H9 (cell line): ENCODE data around the gene UBN2. TPM values are rescaled to one million over a fixed set of nuclear protein-coding genes. Genes with fewer than 3 reads are reported as not detected.

Source experiments
- DNase-seq: peaks from one replicate; pipeline ENCODE4 v3.0.0-alpha.2; 2017
- H2AFZ ChIP-seq: one replicate; pipeline ENCODE4 v1.6.1; 2013; ENCODE audit warnings: mild to moderate bottlenecking, low read length, control low read depth, moderate library complexity
- H2AK5ac ChIP-seq: 2 replicates; pipeline ENCODE4 v1.6.1; 2013; ENCODE audit warnings: low read length, control low read depth, mixed read lengths; ENCODE audit not compliant: insufficient read length
- H2BK120ac ChIP-seq: one replicate; pipeline ENCODE4 v1.6.1; 2013; ENCODE audit warnings: low read depth, mild to moderate bottlenecking, low read length, control low read depth, inconsistent platforms; ENCODE audit not compliant: poor library complexity, severe bottlenecking
- H2BK12ac ChIP-seq: 2 replicates; pipeline ENCODE4 v1.6.1; 2013; ENCODE audit warnings: low read length, control low read depth, mixed read lengths, low read depth; ENCODE audit not compliant: insufficient read length
- H2BK15ac ChIP-seq: 2 replicates; pipeline ENCODE4 v1.6.1; 2013; ENCODE audit warnings: low read depth, low read length, control low read depth
- H2BK20ac ChIP-seq: one replicate; pipeline ENCODE4 v1.6.1; 2013; ENCODE audit warnings: low read depth, mild to moderate bottlenecking, low read length, control low read depth, inconsistent platforms; ENCODE audit not compliant: poor library complexity, severe bottlenecking
- H2BK5ac ChIP-seq: 2 replicates; pipeline ENCODE4 v1.6.1; 2013; ENCODE audit warnings: low read length, control low read depth, mixed read lengths; ENCODE audit not compliant: insufficient read length
- H3K14ac ChIP-seq: 2 replicates; pipeline ENCODE4 v1.6.1; 2013; ENCODE audit warnings: low read length, control low read depth; ENCODE audit not compliant: insufficient read depth
- H3K18ac ChIP-seq: 2 replicates; pipeline ENCODE4 v1.6.1; 2013; ENCODE audit warnings: low read depth, mild to moderate bottlenecking, mixed read lengths, low read length, control low read depth; ENCODE audit not compliant: insufficient read length
- H3K23ac ChIP-seq: 2 replicates; pipeline ENCODE4 v1.6.1; 2013; ENCODE audit warnings: low read length, control low read depth, mixed read lengths, low read depth; ENCODE audit not compliant: insufficient read length
- H3K23me2 ChIP-seq: 2 replicates; pipeline ENCODE4 v1.6.1; 2013; ENCODE audit warnings: low read depth, mild to moderate bottlenecking, mixed read lengths, low read length, control low read depth; ENCODE audit not compliant: insufficient read length, poor library complexity, severe bottlenecking
- H3K27ac ChIP-seq: 2 replicates; pipeline ENCODE4 v1.5.1; 2013; ENCODE audit warnings: low read length, control low read depth, mixed read lengths, low read depth; ENCODE audit not compliant: insufficient read length
- H3K27me3 ChIP-seq: 2 replicates; pipeline ENCODE4 v1.6.1; 2013; ENCODE audit warnings: low read length, control low read depth, inconsistent platforms; ENCODE audit not compliant: insufficient read depth
- H3K4ac ChIP-seq: 2 replicates; pipeline ENCODE4 v1.6.1; 2013; ENCODE audit warnings: low read depth, mild to moderate bottlenecking, control low read depth, inconsistent platforms, low read length, moderate library complexity
- H3K4me1 ChIP-seq: 2 replicates; pipeline ENCODE4 v1.6.1; 2013; ENCODE audit warnings: low read length, control low read depth, inconsistent platforms; ENCODE audit not compliant: insufficient read depth
- H3K4me2 ChIP-seq: 2 replicates; pipeline ENCODE4 v1.6.1; 2013; ENCODE audit warnings: low read length, control low read depth, mixed read lengths; ENCODE audit not compliant: insufficient read length, insufficient read depth
- H3K56ac ChIP-seq: 2 replicates; pipeline ENCODE4 v1.6.1; 2013; ENCODE audit warnings: low read depth, mild to moderate bottlenecking, mixed read lengths, low read length, control low read depth; ENCODE audit not compliant: insufficient read length
- H3K79me1 ChIP-seq: 2 replicates; pipeline ENCODE4 v1.6.1; 2013; ENCODE audit warnings: low read depth, mild to moderate bottlenecking, moderate library complexity, low read length, control low read depth, inconsistent platforms; ENCODE audit not compliant: insufficient read depth, poor library complexity, severe bottlenecking
- H3K79me2 ChIP-seq: 2 replicates; pipeline ENCODE4 v1.6.1; 2013; ENCODE audit warnings: low read length, control low read depth, inconsistent platforms; ENCODE audit not compliant: insufficient read depth
- H3K9ac ChIP-seq: 2 replicates; pipeline ENCODE4 v1.6.1; 2013; ENCODE audit warnings: low read length, control low read depth, mixed read lengths; ENCODE audit not compliant: insufficient read length; ENCODE audit errors: extremely low read depth
- H3K9me3 ChIP-seq: one replicate; pipeline ENCODE4 v1.6.1; 2013; ENCODE audit warnings: low read depth, low read length, inconsistent platforms; ENCODE audit not compliant: control insufficient read depth
- H3T11ph ChIP-seq: one replicate; pipeline ENCODE4 v1.6.1; 2013; ENCODE audit warnings: mild to moderate bottlenecking, low read length, control low read depth, inconsistent platforms
- H4K20me1 ChIP-seq: one replicate; pipeline ENCODE4 v1.6.1; 2013; ENCODE audit not compliant: control insufficient read depth, insufficient read length, insufficient read depth
- H4K5ac ChIP-seq: 2 replicates; pipeline ENCODE4 v1.6.1; 2013; ENCODE audit warnings: low read depth, mild to moderate bottlenecking, mixed read lengths, low read length, control low read depth; ENCODE audit not compliant: insufficient read length
- H4K8ac ChIP-seq: replicated peaks from 2 replicates; pipeline ENCODE4 v1.6.1; 2013; ENCODE audit warnings: low read length, control low read depth, mixed read lengths, low read depth; ENCODE audit not compliant: insufficient read length
- H4K91ac ChIP-seq: 2 replicates; pipeline ENCODE4 v1.6.1; 2013; ENCODE audit warnings: low read depth, mild to moderate bottlenecking, moderate library complexity, mixed read lengths, low read length, control low read depth; ENCODE audit not compliant: insufficient read length
- H3K27ac Mint-ChIP-seq, 3 experiments: 2 replicates in 2 of 3; 3 replicates in 1 of 3; pipeline ENCODE4 v1.8.0; 2020 to 2021; ENCODE audit warnings: mixed read lengths in 3 of 3, mild to moderate bottlenecking in 1 of 3, moderate library complexity in 1 of 3
- H3K27me3 Mint-ChIP-seq: 2 replicates; pipeline ENCODE4 v1.8.0; 2021; ENCODE audit warnings: low read depth, mild to moderate bottlenecking, moderate library complexity, mixed read lengths
- H3K36me3 Mint-ChIP-seq, 3 experiments: 2 replicates in 2 of 3; 3 replicates in 1 of 3; pipeline ENCODE4 v1.8.0; 2020 to 2021; ENCODE audit warnings: low read depth in 3 of 3, mixed read lengths in 3 of 3; ENCODE audit not compliant: insufficient read depth in 1 of 3
- H3K4me1 Mint-ChIP-seq, 2 experiments: 2 replicates each; pipeline ENCODE4 v1.8.0; 2020; ENCODE audit warnings: mixed read lengths in 2 of 2
- H3K4me3 Mint-ChIP-seq, 2 experiments: 2 replicates in 1 of 2; 3 replicates in 1 of 2; pipeline ENCODE4 v1.8.0; 2020 to 2021; ENCODE audit warnings: mild to moderate bottlenecking in 2 of 2, mixed read lengths in 2 of 2, moderate library complexity in 1 of 2
- H3K9me3 Mint-ChIP-seq, 2 experiments: 2 replicates in 1 of 2; 3 replicates in 1 of 2; pipeline ENCODE4 v1.8.0; 2020; ENCODE audit warnings: mild to moderate bottlenecking in 2 of 2, mixed read lengths in 2 of 2, moderate library complexity in 1 of 2
- WGBS: extraction: QIAGEN DNeasy Blood & Tissue Kit; methylation state at CpG from one replicate; pipeline ENCODE4 v1.1.7; 2013; ENCODE audit warnings: missing lambda C conversion rate, low lambda C conversion rate, mixed read lengths; ENCODE audit not compliant: insufficient read length; ENCODE audit errors: extremely low coverage; 5-methylcytosine and 5-hydroxymethylcytosine counted together
- total RNA-seq: library from RNA; stranded (reverse); gene quantifications from 2 replicates; pipeline ENCODE4 v1.2.1, GENCODE V29; 2021
- TF ChIP-seq, protein P1 (sequence below): fragments of 200-600 bp; sonication (generic); conservative IDR thresholded peaks from 3 replicates; pipeline ENCODE4 v1.8.0; 2021; ENCODE audit warnings: antibody characterized with exemption, mild to moderate bottlenecking

Gene UBN2
- total RNA-seq, 1 experiment from 2014 or later = 27.6 TPM

GRCh38 chr7:139218173-139218572, 12.9 kb upstream of the UBN2 start:
- H2BK12ac ChIP-seq = no peak overlapping the region
- no peak overlapping the region for H2AK5ac ChIP-seq
- H3K9me3 ChIP-seq = no peaks in the 10 kb centered on the region
- H3K56ac ChIP-seq = no peak overlapping the region
- TF ChIP-seq, protein P1, sequence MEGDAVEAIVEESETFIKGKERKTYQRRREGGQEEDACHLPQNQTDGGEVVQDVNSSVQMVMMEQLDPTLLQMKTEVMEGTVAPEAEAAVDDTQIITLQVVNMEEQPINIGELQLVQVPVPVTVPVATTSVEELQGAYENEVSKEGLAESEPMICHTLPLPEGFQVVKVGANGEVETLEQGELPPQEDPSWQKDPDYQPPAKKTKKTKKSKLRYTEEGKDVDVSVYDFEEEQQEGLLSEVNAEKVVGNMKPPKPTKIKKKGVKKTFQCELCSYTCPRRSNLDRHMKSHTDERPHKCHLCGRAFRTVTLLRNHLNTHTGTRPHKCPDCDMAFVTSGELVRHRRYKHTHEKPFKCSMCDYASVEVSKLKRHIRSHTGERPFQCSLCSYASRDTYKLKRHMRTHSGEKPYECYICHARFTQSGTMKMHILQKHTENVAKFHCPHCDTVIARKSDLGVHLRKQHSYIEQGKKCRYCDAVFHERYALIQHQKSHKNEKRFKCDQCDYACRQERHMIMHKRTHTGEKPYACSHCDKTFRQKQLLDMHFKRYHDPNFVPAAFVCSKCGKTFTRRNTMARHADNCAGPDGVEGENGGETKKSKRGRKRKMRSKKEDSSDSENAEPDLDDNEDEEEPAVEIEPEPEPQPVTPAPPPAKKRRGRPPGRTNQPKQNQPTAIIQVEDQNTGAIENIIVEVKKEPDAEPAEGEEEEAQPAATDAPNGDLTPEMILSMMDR = no peak
- H3K4me2 ChIP-seq = no peak overlapping the region
- H4K5ac ChIP-seq = no peak overlapping the region
- H3K14ac ChIP-seq = no peak overlapping the region
- no peak overlapping the region for H3K4me3 Mint-ChIP-seq
- H3K23me2 ChIP-seq = no peaks in the 10 kb centered on the region
- no peak overlapping the region for H3T11ph ChIP-seq
- no peak overlapping the region for H2BK5ac ChIP-seq
- WGBS = no CpG with 5 or more reads among the region's 1 CpG
- H4K91ac ChIP-seq = no peak overlapping the region
- no peak overlapping the region for H3K9ac ChIP-seq
- no peaks in the 10 kb centered on the region for H3K79me1 ChIP-seq
- H3K27ac Mint-ChIP-seq = peak overlapping the region in 1 of 3 experiments; percentile 65; a peak in 1 of 7 replicates
- H3K4me1 Mint-ChIP-seq = no peaks in the 10 kb centered on the region
- no peaks in the 10 kb centered on the region for H3K79me2 ChIP-seq
- no peak overlapping the region for H4K8ac ChIP-seq
- H2BK20ac ChIP-seq = no peak overlapping the region
- no peak overlapping the region for H2AFZ ChIP-seq
- H2BK120ac ChIP-seq = no peak overlapping the region
- no peaks in the 10 kb centered on the region for H3K4me1 ChIP-seq
- peaks cover 0 to 2% of the 10 kb centered on the region in 2 experiments; a peak in 1 of 5 replicates for H3K9me3 Mint-ChIP-seq
- H3K27me3 Mint-ChIP-seq = no peaks in the 10 kb centered on the region
- H3K27ac ChIP-seq = no peak overlapping the region
- H3K18ac ChIP-seq = no peak overlapping the region
- H4K20me1 ChIP-seq = no peaks in the 10 kb centered on the region
- no peak overlapping the region for H2BK15ac ChIP-seq
- no peak overlapping the region for H3K23ac ChIP-seq
- H3K27me3 ChIP-seq = no peaks in the 10 kb centered on the region
- no peak for DNase-seq
- H3K4ac ChIP-seq = no peak overlapping the region
- no peaks in the 10 kb centered on the region for H3K36me3 Mint-ChIP-seq
